ENCODE results near the gene ECSIT. TPM values are rescaled to one million over a fixed set of nuclear protein-coding genes. Genes with fewer than 3 reads are reported as not detected.

Gene ECSIT
- total RNA-seq, 1 experiment from 2014 or later = 52.8 TPM

DNA sequence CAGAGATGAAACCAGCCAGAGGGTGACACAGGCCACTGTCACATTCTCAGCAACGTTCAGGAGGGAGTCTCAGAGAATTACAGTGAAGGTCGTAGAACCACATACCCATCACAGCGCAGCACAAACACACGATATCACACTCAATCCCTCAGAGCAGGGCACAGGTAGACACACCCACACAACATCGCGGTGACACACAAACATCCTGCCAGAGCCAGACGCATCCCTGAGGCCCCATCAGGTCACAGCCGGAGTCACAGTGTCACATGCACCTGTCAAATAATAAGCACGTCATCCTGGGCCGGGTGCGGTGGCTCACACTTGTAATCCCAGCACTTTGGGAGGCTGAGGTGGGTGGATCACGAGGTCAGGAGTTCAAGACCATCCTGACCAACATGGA, 65.5 kb downstream of the ECSIT start:
- H3K27ac ChIP-seq (ENCODE audit: low read depth, low read length) = no peak overlapping the region
- ChIA-PET CTCF (interaction anchor here (0.7 kb wide), 1 partner anchor 28 kb away, joined by 3 read pairs; the partner anchor contains the start of gene PRKCSH), RAD21 (ENCODE audit: low non-redundant PET in 1 of 2, low total read pairs in 2 of 2, uncharacterized antibody in 2 of 2, unreplicated experiment in 2 of 2) (no interaction called here), POLR2A (no interaction called here)
- H3K4me1 ChIP-seq (ENCODE audit: control insufficient read depth in 1 of 2, insufficient read depth in 2 of 2, low read length in 2 of 2) = no peaks in the 10 kb centered on the region; a peak in 1 of 4 replicates
- no peaks in the 10 kb centered on the region; a peak in 1 of 4 replicates for H3K9me3 ChIP-seq (ENCODE audit: control insufficient read depth in 1 of 2, insufficient read depth in 1 of 2, low read depth in 1 of 2, low read length in 2 of 2)
- intact Hi-C loops (cut with micrococcal nuclease) = no loop called here
- BruUV-seq (replicated peaks) = no TSS peak
- no peaks in the 10 kb centered on the region for H4K20me1 ChIP-seq (ENCODE audit: insufficient read depth)
- DNase-seq (ENCODE audit: low read depth, low spot score) (no peak), ATAC-seq (no peak)
- H3K27me3 ChIP-seq (ENCODE audit: insufficient read depth, low read length) = no peaks in the 10 kb centered on the region
- TF ChIP-seq, protein P1, sequence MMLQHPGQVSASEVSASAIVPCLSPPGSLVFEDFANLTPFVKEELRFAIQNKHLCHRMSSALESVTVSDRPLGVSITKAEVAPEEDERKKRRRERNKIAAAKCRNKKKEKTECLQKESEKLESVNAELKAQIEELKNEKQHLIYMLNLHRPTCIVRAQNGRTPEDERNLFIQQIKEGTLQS (IDR thresholded peaks at IDR 0.05) = no peak
- TF ChIP-seq JUND (IDR thresholded peaks at IDR 0.05) = no peak
- TF ChIP-seq POLR2A (IDR thresholded peaks at IDR 0.05; ENCODE audit: borderline replicate concordance, extremely low read depth, insufficient read depth, insufficient read length) = no peak
- TF ChIP-seq, protein P2, sequence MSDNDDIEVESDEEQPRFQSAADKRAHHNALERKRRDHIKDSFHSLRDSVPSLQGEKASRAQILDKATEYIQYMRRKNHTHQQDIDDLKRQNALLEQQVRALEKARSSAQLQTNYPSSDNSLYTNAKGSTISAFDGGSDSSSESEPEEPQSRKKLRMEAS (IDR thresholded peaks at IDR 0.05) = no peak
- no peak for TF ChIP-seq ELF1 (IDR thresholded peaks at IDR 0.05; ENCODE audit: borderline replicate concordance, low read depth)
- TF ChIP-seq ZNF274 (IDR thresholded peaks at IDR 0.05; ENCODE audit: low read depth, low read length) = no peak
- no peaks in the 10 kb centered on the region for H3K36me3 ChIP-seq (ENCODE audit: control insufficient read depth in 1 of 2, insufficient read depth in 2 of 2, low read length in 2 of 2)
- H2AFZ ChIP-seq (ENCODE audit: low read depth, low read length, poor library complexity, severe bottlenecking) = no peak overlapping the region
- H3K79me2 ChIP-seq (ENCODE audit: insufficient read depth, low read length) = no peaks in the 10 kb centered on the region
- no peak overlapping the region for H3K4me3 ChIP-seq (replicated peaks in 1 of 2; ENCODE audit: low read depth in 1 of 2, low read length in 2 of 2)
- H3K9ac ChIP-seq (ENCODE audit: low read length) = no peak overlapping the region
- no peaks in the 10 kb centered on the region for H3K9me2 ChIP-seq (ENCODE audit: insufficient read depth)
- H3K4me2 ChIP-seq (ENCODE audit: low read length) = no peak overlapping the region

DNA sequence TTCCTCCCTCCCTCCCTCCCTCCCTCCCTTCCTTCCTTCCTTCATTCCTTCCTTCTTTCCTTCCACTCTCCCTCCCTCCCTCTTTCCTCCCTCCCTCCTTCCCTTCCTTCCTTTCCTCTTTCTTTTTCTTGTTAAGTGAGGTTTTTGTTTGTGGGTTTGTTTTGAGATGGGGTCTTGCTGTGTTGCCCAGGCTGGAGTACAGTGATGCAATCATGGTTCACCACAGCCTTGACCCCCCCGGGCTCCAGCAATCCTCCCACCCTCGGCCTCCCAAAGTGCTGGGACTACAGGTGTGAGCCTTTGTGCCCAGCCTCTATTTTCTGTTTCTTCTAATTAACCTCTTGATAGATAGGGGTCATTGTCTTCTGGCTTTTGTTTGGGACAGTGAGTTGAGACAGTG, 67.5 kb downstream of the ECSIT start:
- H3K36me3 ChIP-seq (ENCODE audit: control insufficient read depth in 1 of 2, insufficient read depth in 2 of 2, low read length in 2 of 2) = no peaks in the 10 kb centered on the region
- RAD21 ChIA-PET (ENCODE audit: low non-redundant PET in 1 of 2, low total read pairs in 2 of 2, uncharacterized antibody in 2 of 2, unreplicated experiment in 2 of 2) = no interaction called here
- no peaks in the 10 kb centered on the region for H3K27me3 ChIP-seq (ENCODE audit: insufficient read depth, low read length)
- H3K79me2 ChIP-seq (ENCODE audit: insufficient read depth, low read length) = no peaks in the 10 kb centered on the region
- H4K20me1 ChIP-seq (ENCODE audit: insufficient read depth) = no peaks in the 10 kb centered on the region
- H3K9ac ChIP-seq (ENCODE audit: low read length) = no peak overlapping the region
- intact Hi-C loops (cut with micrococcal nuclease) = no loop called here
- no peaks in the 10 kb centered on the region for H3K4me1 ChIP-seq (ENCODE audit: control insufficient read depth in 1 of 2, insufficient read depth in 2 of 2, low read length in 2 of 2)
- TF ChIP-seq, protein P2 (IDR thresholded peaks at IDR 0.05) = no peak
- TF ChIP-seq, protein P3, sequence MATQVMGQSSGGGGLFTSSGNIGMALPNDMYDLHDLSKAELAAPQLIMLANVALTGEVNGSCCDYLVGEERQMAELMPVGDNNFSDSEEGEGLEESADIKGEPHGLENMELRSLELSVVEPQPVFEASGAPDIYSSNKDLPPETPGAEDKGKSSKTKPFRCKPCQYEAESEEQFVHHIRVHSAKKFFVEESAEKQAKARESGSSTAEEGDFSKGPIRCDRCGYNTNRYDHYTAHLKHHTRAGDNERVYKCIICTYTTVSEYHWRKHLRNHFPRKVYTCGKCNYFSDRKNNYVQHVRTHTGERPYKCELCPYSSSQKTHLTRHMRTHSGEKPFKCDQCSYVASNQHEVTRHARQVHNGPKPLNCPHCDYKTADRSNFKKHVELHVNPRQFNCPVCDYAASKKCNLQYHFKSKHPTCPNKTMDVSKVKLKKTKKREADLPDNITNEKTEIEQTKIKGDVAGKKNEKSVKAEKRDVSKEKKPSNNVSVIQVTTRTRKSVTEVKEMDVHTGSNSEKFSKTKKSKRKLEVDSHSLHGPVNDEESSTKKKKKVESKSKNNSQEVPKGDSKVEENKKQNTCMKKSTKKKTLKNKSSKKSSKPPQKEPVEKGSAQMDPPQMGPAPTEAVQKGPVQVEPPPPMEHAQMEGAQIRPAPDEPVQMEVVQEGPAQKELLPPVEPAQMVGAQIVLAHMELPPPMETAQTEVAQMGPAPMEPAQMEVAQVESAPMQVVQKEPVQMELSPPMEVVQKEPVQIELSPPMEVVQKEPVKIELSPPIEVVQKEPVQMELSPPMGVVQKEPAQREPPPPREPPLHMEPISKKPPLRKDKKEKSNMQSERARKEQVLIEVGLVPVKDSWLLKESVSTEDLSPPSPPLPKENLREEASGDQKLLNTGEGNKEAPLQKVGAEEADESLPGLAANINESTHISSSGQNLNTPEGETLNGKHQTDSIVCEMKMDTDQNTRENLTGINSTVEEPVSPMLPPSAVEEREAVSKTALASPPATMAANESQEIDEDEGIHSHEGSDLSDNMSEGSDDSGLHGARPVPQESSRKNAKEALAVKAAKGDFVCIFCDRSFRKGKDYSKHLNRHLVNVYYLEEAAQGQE (IDR thresholded peaks at IDR 0.05; ENCODE audit: low read depth) = no peak
- TF ChIP-seq ZNF274 (IDR thresholded peaks at IDR 0.05; ENCODE audit: low read depth, low read length) (no peak), ELF1 (IDR thresholded peaks at IDR 0.05; ENCODE audit: borderline replicate concordance, low read depth) (no peak), POLR2A (IDR thresholded peaks at IDR 0.05; ENCODE audit: borderline replicate concordance, extremely low read depth, insufficient read depth, insufficient read length) (no peak), SRF (IDR thresholded peaks at IDR 0.05; ENCODE audit: low read depth) (no peak), JUND (IDR thresholded peaks at IDR 0.05) (no peak), FOSL1 (IDR thresholded peaks at IDR 0.05; ENCODE audit: low read depth) (no peak)
- no TSS peak for BruUV-seq (replicated peaks)
- H3K4me2 ChIP-seq (ENCODE audit: low read length) = no peak overlapping the region
- POLR2A ChIA-PET = interaction anchor here (0.7 kb wide), 1 partner anchor 117 kb away, joined by 3 read pairs; no protein-coding TSS in a partner anchor
- H2AFZ ChIP-seq (ENCODE audit: low read depth, low read length, poor library complexity, severe bottlenecking) = no peak overlapping the region
- H3K27ac ChIP-seq (ENCODE audit: low read depth, low read length) = no peak overlapping the region
- H3K4me3 ChIP-seq (replicated peaks in 1 of 2; ENCODE audit: low read depth in 1 of 2, low read length in 2 of 2) = no peak overlapping the region
- H3K9me2 ChIP-seq (ENCODE audit: insufficient read depth) = no peaks in the 10 kb centered on the region
- CTCF ChIA-PET = interaction anchor here (0.6 kb wide), 1 partner anchor 9 kb away, joined by 3 read pairs; no protein-coding TSS in a partner anchor
- ATAC-seq (no peak), DNase-seq (ENCODE audit: low read depth, low spot score) (no peak)
- no peaks in the 10 kb centered on the region; a peak in 1 of 4 replicates for H3K9me3 ChIP-seq (ENCODE audit: control insufficient read depth in 1 of 2, insufficient read depth in 1 of 2, low read depth in 1 of 2, low read length in 2 of 2)
